ENCODE data around the gene ADPRHL1. TPM values are rescaled to one million over a fixed set of nuclear protein-coding genes. Genes with fewer than 3 reads are reported as not detected.

ADPRHL1 gene
- total and polyA plus RNA-seq, 7 donors: 1.2 to 7.8 (median 4.2) TPM

DNA sequence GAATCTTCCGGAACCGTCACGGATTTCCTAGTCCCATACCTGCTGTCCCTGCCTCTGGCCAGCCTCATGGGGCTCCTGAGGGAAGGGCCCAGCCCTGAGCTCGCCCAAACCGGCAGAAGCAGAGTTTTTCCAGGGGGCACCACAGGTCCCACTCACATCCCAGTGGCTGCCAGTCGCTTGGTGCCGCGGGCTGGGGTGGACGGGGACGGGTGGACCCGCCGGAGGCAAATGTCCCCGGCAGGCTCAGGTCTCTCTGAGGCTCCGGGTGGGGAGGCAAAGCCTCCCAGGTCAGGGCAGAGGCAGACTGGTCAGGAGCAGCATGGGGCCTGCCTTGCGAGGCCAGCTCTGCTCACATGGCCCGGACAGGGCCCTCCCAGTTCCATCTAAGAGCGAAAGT lies 24.8 kb downstream of the ADPRHL1 start:
- TF ChIP-seq EP300 (IDR thresholded peaks at IDR 0.05): no peak
- no peak for TF ChIP-seq CTCF (IDR thresholded peaks at IDR 0.05)
- TF ChIP-seq POLR2A (IDR thresholded peaks at IDR 0.05): no peak
- no peak for TF ChIP-seq POLR2AphosphoS5 (IDR thresholded peaks at IDR 0.05)
- H3K36me3 ChIP-seq: no peaks in the 10 kb centered on the region
- intact Hi-C loops (cut with DNase I): no loop called here
- H3K4me1 ChIP-seq: no peaks in the 10 kb centered on the region
- WGBS, 2 donors: 93 to 94% methylated on average over 17 of the region's 17 CpGs
- no peak for DNase-seq
- H3K27me3 ChIP-seq: no peaks in the 10 kb centered on the region
- H3K4me3 ChIP-seq: no peak overlapping the region
- H3K27ac ChIP-seq: no peak overlapping the region
- H3K9me3 ChIP-seq: no peaks in the 10 kb centered on the region

GRCh38 chr13:113427562-113428468 lies 25.5 kb downstream of the ADPRHL1 start:
- H3K4me3 ChIP-seq: no peak overlapping the region
- TF ChIP-seq CTCF (IDR thresholded peaks at IDR 0.05) (no peak), POLR2AphosphoS5 (IDR thresholded peaks at IDR 0.05) (no peak), POLR2A (IDR thresholded peaks at IDR 0.05) (no peak), EP300 (IDR thresholded peaks at IDR 0.05) (no peak)
- H3K9me3 ChIP-seq: no peaks in the 10 kb centered on the region
- no peak for DNase-seq
- peaks cover 0 to under 1% (median 0%) of the 10 kb centered on the region in 4 donors for H3K4me1 ChIP-seq
- 89 to 91% methylated on average over 31 of the region's 31 CpGs for WGBS, 2 donors
- H3K27me3 ChIP-seq: no peaks in the 10 kb centered on the region
- no peaks in the 10 kb centered on the region for H3K36me3 ChIP-seq
- H3K27ac ChIP-seq: no peak overlapping the region
- intact Hi-C loops (cut with DNase I): no loop called here

DNA sequence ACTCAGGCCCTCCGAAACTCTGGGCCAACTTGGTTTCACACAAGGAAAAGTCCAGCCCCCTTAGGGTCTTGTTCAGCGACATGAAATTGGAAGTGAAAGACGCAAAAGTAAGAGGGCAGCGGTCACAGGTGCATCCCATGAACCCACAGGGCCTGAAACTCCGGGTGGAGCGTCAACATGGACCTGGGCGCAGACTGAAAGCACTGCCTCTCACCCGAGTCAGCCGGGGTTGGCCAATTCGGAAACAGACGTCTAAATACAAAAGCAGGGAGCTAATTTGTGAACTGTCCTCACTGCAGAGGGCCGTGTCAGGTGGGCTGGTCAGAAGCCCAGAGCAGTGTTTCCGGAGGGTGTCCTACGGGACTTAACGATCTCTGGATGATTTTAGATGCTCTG lies 26.7 kb downstream of the ADPRHL1 start:
- WGBS, 2 donors: 94 to 95% methylated on average over 15 of the region's 15 CpGs

DNA sequence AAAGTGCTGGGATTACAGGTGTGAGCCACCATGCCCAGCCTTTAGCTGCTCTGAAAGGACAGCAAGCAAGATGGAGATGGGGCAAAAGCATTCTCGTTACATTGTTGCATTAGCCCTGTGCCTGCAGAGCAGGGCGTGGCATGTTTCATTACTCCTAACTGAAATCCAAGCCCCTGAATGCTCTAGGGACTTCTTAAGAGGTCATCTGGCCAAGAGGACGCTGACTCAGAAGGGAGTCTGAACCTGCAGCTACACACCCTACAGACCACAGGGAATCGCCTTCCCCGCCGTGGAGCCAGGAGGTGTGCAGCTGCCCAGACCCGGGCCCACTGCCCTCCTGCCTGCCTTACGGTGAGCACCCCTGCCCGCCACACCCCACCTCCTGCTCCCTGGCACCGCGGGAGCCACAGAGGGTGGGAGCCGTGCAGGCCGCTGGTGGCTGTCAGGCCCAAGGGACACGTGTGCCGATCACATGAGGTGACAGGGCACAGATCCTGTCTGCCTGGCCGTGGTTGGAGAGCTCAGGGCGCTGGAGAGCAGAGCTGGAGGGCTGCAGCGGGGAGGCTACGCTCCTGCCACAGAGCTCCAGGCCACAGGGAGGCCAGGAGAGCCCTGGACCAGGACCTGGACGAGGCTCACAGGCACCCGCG lies 27.2 kb downstream of the ADPRHL1 start:
- no peak overlapping the region for H3K27ac ChIP-seq
- H3K36me3 ChIP-seq: no peaks in the 10 kb centered on the region
- H3K27me3 ChIP-seq: no peaks in the 10 kb centered on the region
- no peak overlapping the region for H3K4me3 ChIP-seq
- intact Hi-C loops (cut with DNase I): no loop called here
- no peaks in the 10 kb centered on the region for H3K9me3 ChIP-seq
- WGBS, 2 donors: 92 to 94% methylated on average over 22 of the region's 22 CpGs
- DNase-seq: no peak
- no peak for TF ChIP-seq CTCF (IDR thresholded peaks at IDR 0.05)
- TF ChIP-seq POLR2A (IDR thresholded peaks at IDR 0.05): no peak
- no peak for TF ChIP-seq POLR2AphosphoS5 (IDR thresholded peaks at IDR 0.05)
- TF ChIP-seq EP300 (IDR thresholded peaks at IDR 0.05): no peak
- peaks cover 0 to 18% (median 16%) of the 10 kb centered on the region in 4 donors for H3K4me1 ChIP-seq

More for the DNA sequence above, 26.7 kb downstream of the ADPRHL1 start:
- Histone ChIP-seq H3K4me1 (peaks cover 0 to 13% (median 11%) of the 10 kb centered on the region in 4 donors), H3K36me3 (no peaks in the 10 kb centered on the region), H3K27ac (no peak overlapping the region), H3K9me3 (no peaks in the 10 kb centered on the region), H3K27me3 (no peaks in the 10 kb centered on the region), H3K4me3 (no peak overlapping the region)
- no peak for DNase-seq
- TF ChIP-seq CTCF (IDR thresholded peaks at IDR 0.05): no peak
- TF ChIP-seq POLR2AphosphoS5 (IDR thresholded peaks at IDR 0.05): no peak
- TF ChIP-seq POLR2A (IDR thresholded peaks at IDR 0.05): no peak
- no peak for TF ChIP-seq EP300 (IDR thresholded peaks at IDR 0.05)
- intact Hi-C loops (cut with DNase I): no loop called here

Data from sigmoid colon (tissue), 7 donors.